HFFc6 (cell line): ENCODE measurements around the gene LRGUK. TPM values are rescaled to one million over a fixed set of nuclear protein-coding genes. Genes with fewer than 3 reads are reported as not detected.

Source experiments
- DNase-seq: peaks from one replicate; pipeline ENCODE4 v3.0.0-alpha.2; 2018
- H3K27ac Mint-ChIP-seq: 2 replicates; pipeline ENCODE4 v1.8.0; 2020; ENCODE audit warnings: mild to moderate bottlenecking, mixed read lengths
- H3K27me3 Mint-ChIP-seq: 2 replicates; pipeline ENCODE4 v1.8.0; 2021; ENCODE audit warnings: mild to moderate bottlenecking, moderate library complexity, mixed read lengths; ENCODE audit not compliant: insufficient read depth
- H3K36me3 Mint-ChIP-seq: 2 replicates; pipeline ENCODE4 v1.8.0; 2021; ENCODE audit warnings: low read depth, mixed read lengths
- H3K4me1 Mint-ChIP-seq: 2 replicates; pipeline ENCODE4 v1.8.0; 2020; ENCODE audit warnings: low read depth, mixed read lengths
- H3K4me3 Mint-ChIP-seq: 2 replicates; pipeline ENCODE4 v1.8.0; 2020; ENCODE audit warnings: mild to moderate bottlenecking, moderate library complexity, mixed read lengths
- H3K9me3 Mint-ChIP-seq: 2 replicates; pipeline ENCODE4 v1.8.0; 2020; ENCODE audit warnings: mild to moderate bottlenecking, mixed read lengths
- total RNA-seq, 6 experiments: library from RNA; stranded (reverse); fragmentation: NEBNext Ultra II Directional; extraction: Animal tissue kit (Norgen Biotek cat#: 25700); gene quantifications; 2 replicates in 1 of 6; 3 replicates in 5 of 6; pipeline ENCODE4 v1.2.3, GENCODE V29; 2021
- TF ChIP-seq, protein P1 (sequence below): fragments of 200-600 bp; sonication (generic); IDR thresholded peaks from 2 replicates; pipeline ENCODE4 v1.5.0; 2021; ENCODE audit warnings: antibody characterized with exemption, mild to moderate bottlenecking

LRGUK gene
- total RNA-seq, 6 experiments from 2014 or later, result 0.07 to 0.32 (median 0.10) TPM; not detected in 3

- H3K9me3 Mint-ChIP-seq, result no peaks in the 10 kb centered on the region
- no peaks in the 10 kb centered on the region for H3K27me3 Mint-ChIP-seq
- peaks cover 5% of the 10 kb centered on the region; the same call in 1 of the 2 replicates for H3K4me1 Mint-ChIP-seq
- no peak overlapping the region for H3K27ac Mint-ChIP-seq
- no peak overlapping the region for H3K4me3 Mint-ChIP-seq
- DNase-seq, result no peak
- peaks cover 24% of the 10 kb centered on the region for H3K36me3 Mint-ChIP-seq
- TF ChIP-seq, protein P1, sequence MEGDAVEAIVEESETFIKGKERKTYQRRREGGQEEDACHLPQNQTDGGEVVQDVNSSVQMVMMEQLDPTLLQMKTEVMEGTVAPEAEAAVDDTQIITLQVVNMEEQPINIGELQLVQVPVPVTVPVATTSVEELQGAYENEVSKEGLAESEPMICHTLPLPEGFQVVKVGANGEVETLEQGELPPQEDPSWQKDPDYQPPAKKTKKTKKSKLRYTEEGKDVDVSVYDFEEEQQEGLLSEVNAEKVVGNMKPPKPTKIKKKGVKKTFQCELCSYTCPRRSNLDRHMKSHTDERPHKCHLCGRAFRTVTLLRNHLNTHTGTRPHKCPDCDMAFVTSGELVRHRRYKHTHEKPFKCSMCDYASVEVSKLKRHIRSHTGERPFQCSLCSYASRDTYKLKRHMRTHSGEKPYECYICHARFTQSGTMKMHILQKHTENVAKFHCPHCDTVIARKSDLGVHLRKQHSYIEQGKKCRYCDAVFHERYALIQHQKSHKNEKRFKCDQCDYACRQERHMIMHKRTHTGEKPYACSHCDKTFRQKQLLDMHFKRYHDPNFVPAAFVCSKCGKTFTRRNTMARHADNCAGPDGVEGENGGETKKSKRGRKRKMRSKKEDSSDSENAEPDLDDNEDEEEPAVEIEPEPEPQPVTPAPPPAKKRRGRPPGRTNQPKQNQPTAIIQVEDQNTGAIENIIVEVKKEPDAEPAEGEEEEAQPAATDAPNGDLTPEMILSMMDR, result no peak
Measured at GRCh38 chr7:134302120-134302519, 175.0 kb downstream of the LRGUK start.

DNA sequence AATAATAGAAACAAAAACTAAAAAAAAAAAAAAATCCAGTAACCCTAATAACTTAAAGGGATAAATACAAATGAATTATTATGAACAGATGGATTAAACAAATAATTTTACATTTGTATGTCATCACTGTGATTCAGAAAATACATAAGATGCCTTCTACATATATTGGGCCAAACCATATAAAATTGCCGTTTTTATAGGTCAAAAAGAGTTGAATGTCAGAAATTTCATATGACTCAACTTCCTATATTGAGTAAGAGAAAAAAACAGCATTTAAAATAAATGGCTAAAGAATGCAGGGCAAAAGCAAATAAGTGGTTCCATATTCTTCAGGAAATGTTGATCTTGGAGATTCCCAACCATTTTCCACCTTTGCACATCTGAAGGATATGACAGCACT lies 180.2 kb downstream of the LRGUK start:
- H3K4me3 Mint-ChIP-seq, result no peak overlapping the region
- no peak for DNase-seq

GRCh38 chr7:134308548-134308947 lies 181.4 kb downstream of the LRGUK start:
- Mint-ChIP-seq H3K4me3 (no peak overlapping the region), H3K27ac (no peak overlapping the region), H3K27me3 (no peaks in the 10 kb centered on the region), H3K36me3 (peaks cover 9% of the 10 kb centered on the region), H3K4me1 (no peaks in the 10 kb centered on the region), H3K9me3 (no peaks in the 10 kb centered on the region)
- DNase-seq, result no peak
- TF ChIP-seq, protein P1, result no peak

More for the DNA sequence above, 180.2 kb downstream of the LRGUK start:
- Mint-ChIP-seq H3K9me3 (no peaks in the 10 kb centered on the region), H3K27me3 (no peaks in the 10 kb centered on the region), H3K36me3 (peaks cover 9% of the 10 kb centered on the region), H3K4me1 (no peaks in the 10 kb centered on the region; the same call in 1 of the 2 replicates), H3K27ac (no peak overlapping the region)
- TF ChIP-seq, protein P1, result no peak

DNA sequence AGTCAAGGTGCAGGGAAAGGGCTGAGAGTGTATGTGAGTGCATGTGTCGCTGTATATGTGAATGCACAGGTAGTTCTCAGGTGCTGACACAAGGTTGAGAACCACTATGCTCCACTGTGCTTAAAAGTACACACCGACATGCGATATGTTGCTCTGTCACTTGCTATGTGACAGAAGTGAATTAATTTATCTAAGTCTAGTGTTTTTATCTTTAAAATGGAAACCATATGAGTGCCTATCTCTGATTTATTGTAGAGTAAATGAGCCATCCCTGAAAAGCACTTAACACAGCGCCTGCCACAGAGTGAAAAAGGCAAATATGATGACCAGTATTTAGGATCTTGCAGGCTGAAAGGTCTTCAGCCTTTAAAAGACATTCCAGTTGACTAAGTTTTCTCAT lies 184.7 kb downstream of the LRGUK start:
- Mint-ChIP-seq H3K27ac (no peak overlapping the region), H3K4me1 (peaks cover 15% of the 10 kb centered on the region), H3K9me3 (no peaks in the 10 kb centered on the region), H3K36me3 (no peaks in the 10 kb centered on the region; the same call in 1 of the 2 replicates), H3K4me3 (no peak overlapping the region), H3K27me3 (no peaks in the 10 kb centered on the region)
- TF ChIP-seq, protein P1, result no peak
- DNase-seq, result no peak

GRCh38 chr7:134312717-134313116 lies 185.6 kb downstream of the LRGUK start:
- TF ChIP-seq, protein P1, result no peak
- Mint-ChIP-seq H3K4me3 (no peak overlapping the region), H3K27ac (no peak overlapping the region), H3K4me1 (peaks cover 22% of the 10 kb centered on the region), H3K36me3 (no peaks in the 10 kb centered on the region; the same call in 1 of the 2 replicates), H3K27me3 (no peaks in the 10 kb centered on the region), H3K9me3 (no peaks in the 10 kb centered on the region)
- no peak for DNase-seq

DNA sequence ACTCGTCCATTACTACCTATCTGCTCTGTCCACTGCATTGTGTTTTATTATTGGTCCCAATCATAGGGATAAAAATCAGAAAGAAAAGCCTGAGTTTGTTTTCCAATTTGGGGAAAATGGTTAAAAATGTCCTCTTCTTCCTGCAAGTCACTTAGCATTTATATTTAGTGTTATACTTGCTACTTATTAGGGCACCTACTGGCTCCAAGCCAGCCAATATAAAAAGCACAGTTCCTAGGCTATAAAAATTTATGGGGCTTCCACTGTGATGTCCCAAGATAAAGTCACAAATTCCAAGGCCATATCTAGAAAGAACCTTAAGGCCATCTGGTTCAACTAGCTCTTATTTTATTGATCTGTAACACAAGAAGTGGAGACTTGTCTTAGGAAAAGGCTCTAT lies 186.4 kb downstream of the LRGUK start:
- Mint-ChIP-seq H3K36me3 (no peaks in the 10 kb centered on the region; the same call in 1 of the 2 replicates), H3K27me3 (no peaks in the 10 kb centered on the region), H3K4me1 (peaks cover 25% of the 10 kb centered on the region), H3K4me3 (no peak overlapping the region), H3K9me3 (no peaks in the 10 kb centered on the region), H3K27ac (no peak overlapping the region)
- TF ChIP-seq, protein P1, result no peak
- DNase-seq, result no peak
